Mesenchymal stem cell (in vitro differentiated cells and primary cell): Measurements from ENCODE around the gene TCF7L1.
A peak's percentile ranks its signal among the peaks of the same experiment; 100 is the strongest.

ENCODE experiments used
- DNase-seq: peaks from one replicate; pipeline ENCODE4 v3.0.0-alpha.2; 2013
- H2AFZ ChIP-seq: one replicate; pipeline ENCODE4 v1.6.1; 2013; ENCODE audit warnings: low read depth, mild to moderate bottlenecking, control low read depth, inconsistent platforms, low read length, moderate library complexity
- H2AK5ac ChIP-seq: 2 replicates; pipeline ENCODE4 v1.6.1; 2013; ENCODE audit warnings: low read length, moderate library complexity, mild to moderate bottlenecking, inconsistent platforms; ENCODE audit not compliant: severe bottlenecking
- H2BK120ac ChIP-seq: one replicate; pipeline ENCODE4 v1.6.1; 2013; ENCODE audit warnings: low read depth, mild to moderate bottlenecking, inconsistent platforms, low read length, moderate library complexity
- H2BK12ac ChIP-seq, 2 experiments: one replicate each; pipeline ENCODE4 v1.6.1; 2013; ENCODE audit warnings: inconsistent platforms in 2 of 2, low read length in 2 of 2, mild to moderate bottlenecking in 2 of 2, moderate library complexity in 2 of 2, control low read depth in 1 of 2
- H2BK15ac ChIP-seq: one replicate; pipeline ENCODE4 v1.6.1; 2013; ENCODE audit warnings: mild to moderate bottlenecking, low read depth, inconsistent platforms; ENCODE audit not compliant: poor library complexity, severe bottlenecking
- H2BK5ac ChIP-seq: 2 replicates; pipeline ENCODE4 v1.6.1; 2013; ENCODE audit warnings: low read depth, mild to moderate bottlenecking, low read length, control low read depth, inconsistent platforms; ENCODE audit not compliant: poor library complexity, severe bottlenecking
- H3K14ac ChIP-seq, 2 experiments: one replicate each; pipeline ENCODE4 v1.6.1; 2013; ENCODE audit warnings: inconsistent platforms in 2 of 2, low read length in 2 of 2, control low read depth in 1 of 2, mild to moderate bottlenecking in 1 of 2, moderate library complexity in 1 of 2
- H3K18ac ChIP-seq, 2 experiments: one replicate each; pipeline ENCODE4 v1.6.1; 2013; ENCODE audit warnings: inconsistent platforms in 2 of 2, low read length in 2 of 2, control low read depth in 1 of 2, low read depth in 1 of 2, mild to moderate bottlenecking in 1 of 2
- H3K23ac ChIP-seq, 2 experiments: one replicate each; pipeline ENCODE4 v1.6.1; 2013; ENCODE audit warnings: inconsistent platforms in 2 of 2, low read length in 2 of 2, mild to moderate bottlenecking in 2 of 2, moderate library complexity in 2 of 2, control low read depth in 1 of 2
- H3K27ac ChIP-seq: 2 replicates; pipeline ENCODE4 v1.5.1; 2013; ENCODE audit warnings: mild to moderate bottlenecking, moderate library complexity, low read length, control low read depth, inconsistent platforms; ENCODE audit not compliant: poor library complexity, severe bottlenecking
- H3K27me3 ChIP-seq, 2 experiments: 2 replicates each; pipeline versions ENCODE4 v1.6.1 to v1.7.0; 2013; ENCODE audit warnings: low read length in 2 of 2, mild to moderate bottlenecking in 2 of 2, moderate library complexity in 2 of 2, control low read depth in 1 of 2, inconsistent platforms in 1 of 2; ENCODE audit not compliant: control insufficient read depth in 1 of 2, insufficient read depth in 1 of 2
- H3K36me3 ChIP-seq, 2 experiments: 2 replicates each; pipeline versions ENCODE4 v1.6.1 to v1.7.0; 2013; ENCODE audit warnings: low read length in 2 of 2, control low read depth in 1 of 2, inconsistent platforms in 1 of 2, low read depth in 1 of 2, mild to moderate bottlenecking in 1 of 2; ENCODE audit not compliant: insufficient read depth in 2 of 2, control insufficient read depth in 1 of 2
- H3K4ac ChIP-seq, 2 experiments: one replicate each; pipeline ENCODE4 v1.6.1; 2013; ENCODE audit warnings: inconsistent platforms in 2 of 2, low read length in 2 of 2, mild to moderate bottlenecking in 2 of 2, moderate library complexity in 2 of 2, control low read depth in 1 of 2, low read depth in 1 of 2
- H3K4me1 ChIP-seq: 2 replicates; pipeline ENCODE4 v1.6.1; 2013; ENCODE audit warnings: low read depth, low read length, control low read depth; ENCODE audit not compliant: control insufficient read depth, insufficient read depth
- H3K4me2 ChIP-seq: 2 replicates; pipeline ENCODE4 v1.6.1; 2013; ENCODE audit warnings: low read length, mild to moderate bottlenecking, inconsistent platforms; ENCODE audit not compliant: poor library complexity, severe bottlenecking
- H3K4me3 ChIP-seq, 2 experiments: 2 replicates each; pipeline versions ENCODE4 v1.5.1 to v1.7.0; 2013; ENCODE audit warnings: low read length in 2 of 2, mild to moderate bottlenecking in 2 of 2, control low read depth in 1 of 2, low read depth in 1 of 2; ENCODE audit not compliant: insufficient read depth in 1 of 2
- H3K79me1 ChIP-seq: replicated peaks from 2 replicates; pipeline ENCODE4 v1.6.1; 2013; ENCODE audit warnings: mild to moderate bottlenecking, control low read depth, low read length, inconsistent platforms; ENCODE audit not compliant: poor library complexity, severe bottlenecking
- H3K9ac ChIP-seq: 2 replicates; pipeline ENCODE4 v1.7.0; 2013; ENCODE audit warnings: mild to moderate bottlenecking, low read length, moderate library complexity
- H3K9me3 ChIP-seq: 2 replicates; pipeline ENCODE4 v1.7.0; 2013; ENCODE audit warnings: mild to moderate bottlenecking, low read length; ENCODE audit not compliant: control insufficient read depth
- H4K8ac ChIP-seq: one replicate; pipeline ENCODE4 v1.6.1; 2013; ENCODE audit warnings: inconsistent platforms, mild to moderate bottlenecking, low read length, moderate library complexity
- H4K91ac ChIP-seq: one replicate; pipeline ENCODE4 v1.6.1; 2013; ENCODE audit warnings: mild to moderate bottlenecking, low read length, inconsistent platforms
- WGBS: methylation state at CpG from one replicate; pipeline ENCODE4 v1.1.7; 2013; ENCODE audit warnings: mixed read lengths; 5-methylcytosine and 5-hydroxymethylcytosine counted together

The TCF7L1 gene

DNA sequence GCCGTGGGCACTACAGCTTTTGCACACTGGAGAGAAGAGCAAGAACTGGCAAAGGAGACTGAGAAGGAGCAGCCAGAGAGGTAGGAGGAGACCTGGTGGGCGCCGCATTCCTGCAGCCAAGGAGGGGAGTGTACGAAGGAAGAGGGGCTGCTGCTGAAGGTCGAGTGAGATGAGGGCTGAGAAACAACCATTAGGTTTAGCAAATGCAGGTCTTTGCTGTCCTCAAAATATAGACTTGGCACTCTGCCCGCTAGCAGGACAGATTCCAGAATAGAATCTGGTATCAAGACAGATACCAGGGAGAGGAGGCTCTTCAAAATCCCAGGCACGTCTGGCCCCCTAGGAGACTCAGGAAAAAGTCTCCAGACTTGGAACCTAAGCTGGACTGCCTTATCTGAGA is 111.6 kb downstream of the TCF7L1 start:
- no peak overlapping the region for H3K14ac ChIP-seq
- no peaks in the 10 kb centered on the region for H3K36me3 ChIP-seq
- H2BK12ac ChIP-seq: no peak overlapping the region
- H3K4me1 ChIP-seq: peaks cover 26% of the 10 kb centered on the region
- H3K18ac ChIP-seq: no peak overlapping the region
- H2BK15ac ChIP-seq: no peak overlapping the region
- H4K8ac ChIP-seq: no peak overlapping the region
- no peak overlapping the region for H3K23ac ChIP-seq
- no peak overlapping the region for H3K9ac ChIP-seq
- H3K4ac ChIP-seq: no peak overlapping the region
- DNase-seq: no peak
- H2BK5ac ChIP-seq: no peak overlapping the region
- no peak overlapping the region for H2AFZ ChIP-seq
- no peak overlapping the region for H4K91ac ChIP-seq
- H2AK5ac ChIP-seq: no peak overlapping the region
- H3K79me1 ChIP-seq: peaks cover 11% of the 10 kb centered on the region
- no peak overlapping the region for H3K4me2 ChIP-seq
- H3K27ac ChIP-seq: no peak overlapping the region
- H2BK120ac ChIP-seq: no peak overlapping the region
- 90% methylated on average over 7 of the region's 7 CpGs for WGBS
- no peaks in the 10 kb centered on the region for H3K27me3 ChIP-seq
- H3K9me3 ChIP-seq: no peaks in the 10 kb centered on the region
- no peak overlapping the region for H3K4me3 ChIP-seq

DNA sequence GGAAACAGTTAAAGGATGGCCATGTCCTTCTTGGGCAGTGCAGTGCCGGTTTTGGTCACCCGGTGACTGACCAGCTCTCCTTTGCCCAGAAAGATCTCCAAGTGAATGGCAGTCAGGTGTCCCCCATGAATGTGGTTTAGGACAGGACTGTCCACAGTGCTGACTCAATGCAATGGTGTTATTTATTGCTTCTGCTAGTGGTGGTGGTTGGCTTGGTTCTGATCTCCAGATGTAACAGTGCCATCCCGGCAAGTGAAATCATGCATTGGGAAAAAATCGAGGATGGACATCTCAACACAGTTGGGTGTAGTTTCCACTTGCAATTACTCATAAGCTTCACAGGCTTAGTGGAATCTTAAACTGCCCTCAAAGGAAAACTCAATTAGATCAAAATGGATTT is 112.7 kb downstream of the TCF7L1 start:
- H2AK5ac ChIP-seq: no peak overlapping the region
- H4K8ac ChIP-seq: no peak overlapping the region
- H3K27me3 ChIP-seq: no peaks in the 10 kb centered on the region
- no peak overlapping the region for H2BK5ac ChIP-seq
- no peaks in the 10 kb centered on the region for H3K9me3 ChIP-seq
- H3K4me1 ChIP-seq: peaks cover 28% of the 10 kb centered on the region
- DNase-seq: no peak
- WGBS: 92% methylated on average over 4 of the region's 4 CpGs
- H3K9ac ChIP-seq: no peak overlapping the region
- H3K4me2 ChIP-seq: no peak overlapping the region
- H3K23ac ChIP-seq: no peak overlapping the region
- H2BK15ac ChIP-seq: no peak overlapping the region
- no peak overlapping the region for H4K91ac ChIP-seq
- no peaks in the 10 kb centered on the region for H3K36me3 ChIP-seq
- no peak overlapping the region for H3K18ac ChIP-seq
- H3K4me3 ChIP-seq: peak overlapping the region in 1 of 2 experiments; percentile 3
- no peak overlapping the region for H2AFZ ChIP-seq
- peaks cover 11% of the 10 kb centered on the region for H3K79me1 ChIP-seq
- peak overlapping the region in 1 of 2 experiments; percentile 23 for H2BK12ac ChIP-seq
- H3K14ac ChIP-seq: no peak overlapping the region
- H2BK120ac ChIP-seq: no peak overlapping the region
- no peak overlapping the region for H3K27ac ChIP-seq
- H3K4ac ChIP-seq: no peak overlapping the region

DNA sequence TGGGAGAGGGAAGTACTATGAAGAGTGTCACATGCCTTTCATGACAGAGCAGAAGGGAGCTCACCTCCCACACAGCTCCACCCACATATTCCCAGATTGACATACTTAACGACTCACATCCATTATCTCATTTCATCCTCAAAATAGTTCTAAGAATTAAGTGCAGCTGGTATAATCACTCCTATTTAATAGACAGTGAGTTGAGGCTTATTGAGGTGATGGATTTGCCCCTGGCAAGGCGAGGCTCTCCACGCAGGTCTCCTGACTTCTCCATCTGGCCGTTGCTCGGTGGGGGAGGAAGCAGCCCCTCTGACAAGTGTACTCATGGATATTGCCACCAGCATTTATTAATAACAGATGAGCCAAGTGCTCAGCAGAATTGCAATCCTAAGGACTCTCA is 113.2 kb downstream of the TCF7L1 start:
- Histone ChIP-seq H3K27ac (no peak overlapping the region), H3K4me1 (peaks cover 28% of the 10 kb centered on the region), H2AK5ac (no peak overlapping the region), H2BK120ac (no peak overlapping the region), H2BK12ac (no peak overlapping the region), H3K27me3 (no peaks in the 10 kb centered on the region), H2BK5ac (no peak overlapping the region), H3K18ac (no peak overlapping the region), H2AFZ (no peak overlapping the region), H4K91ac (no peak overlapping the region), H3K79me1 (peaks cover 11% of the 10 kb centered on the region), H3K9me3 (no peaks in the 10 kb centered on the region), H4K8ac (no peak overlapping the region), H3K23ac (no peak overlapping the region), H3K14ac (no peak overlapping the region), H3K9ac (no peak overlapping the region), H3K36me3 (no peaks in the 10 kb centered on the region), H3K4me3 (peak overlapping the region in 1 of 2 experiments; percentile 3), H2BK15ac (no peak overlapping the region), H3K4ac (no peak overlapping the region), H3K4me2 (no peak overlapping the region)
- 83% methylated on average over 4 of the region's 5 CpGs for WGBS
- no peak for DNase-seq

DNA sequence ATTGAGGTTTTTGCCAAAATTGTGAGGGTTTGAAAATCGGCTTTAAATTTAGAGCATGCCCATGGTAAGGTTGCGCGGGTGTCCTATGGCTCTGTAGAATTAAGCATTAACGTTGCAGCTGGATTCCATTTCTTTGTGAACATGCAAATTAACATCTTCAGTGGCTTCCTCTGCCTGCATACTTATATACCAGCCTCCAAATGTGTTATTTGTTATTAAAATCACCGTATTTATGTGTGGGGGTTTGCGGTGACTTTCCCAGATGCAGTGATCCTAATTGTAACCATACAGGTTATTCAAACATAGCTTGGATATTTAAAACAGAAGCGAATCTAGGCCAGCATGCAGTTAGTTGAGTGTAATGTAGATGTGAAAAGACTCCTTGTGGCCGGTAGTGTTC is 114.4 kb downstream of the TCF7L1 start:
- no peak overlapping the region for H2AK5ac ChIP-seq
- no peak overlapping the region for H4K91ac ChIP-seq
- peaks cover 24% of the 10 kb centered on the region for H3K4me1 ChIP-seq
- H3K4me2 ChIP-seq: no peak overlapping the region
- peaks cover 13% of the 10 kb centered on the region for H3K79me1 ChIP-seq
- H2BK12ac ChIP-seq: no peak overlapping the region
- no peak overlapping the region for H3K4ac ChIP-seq
- H3K4me3 ChIP-seq: no peak overlapping the region
- H3K36me3 ChIP-seq: no peaks in the 10 kb centered on the region
- H3K14ac ChIP-seq: no peak overlapping the region
- H3K9me3 ChIP-seq: no peaks in the 10 kb centered on the region
- 100% methylated on average over 3 of the region's 8 CpGs for WGBS
- no peak for DNase-seq
- no peaks in the 10 kb centered on the region for H3K27me3 ChIP-seq
- H2BK120ac ChIP-seq: no peak overlapping the region
- H2BK15ac ChIP-seq: no peak overlapping the region
- no peak overlapping the region for H4K8ac ChIP-seq
- H3K18ac ChIP-seq: no peak overlapping the region
- no peak overlapping the region for H3K27ac ChIP-seq
- H3K23ac ChIP-seq: no peak overlapping the region
- H2AFZ ChIP-seq: no peak overlapping the region
- H3K9ac ChIP-seq: no peak overlapping the region
- H2BK5ac ChIP-seq: no peak overlapping the region
